Activated naive CD8-positive, alpha-beta T cell treated with anti-CD3 and anti-CD28 coated beads, Interleukin-2, amount 50 U/mL, for 24 hours (primary cell): ENCODE data around the gene DLD.
"Not testable (repeated sequence)": the region's sequence is repeated elsewhere in the genome, so short reads cannot be mapped to it uniquely, and the experiment has no call there.

Experiments
- ATAC-seq: fragments of 150-1000 bp; cut with Tn5 transposase; one replicate; pipeline ENCODE4 v1.10.0; 2021
- DNase-seq: peaks from one replicate; pipeline ENCODE4 v3.0.0; 2021
- H3K27ac Mint-ChIP-seq: one replicate; pipeline ENCODE4 v1.8.0; 2021; ENCODE audit warnings: mild to moderate bottlenecking, mixed read lengths
- H3K27me3 Mint-ChIP-seq: one replicate; pipeline ENCODE4 v1.8.0; 2021; ENCODE audit warnings: mixed read lengths
- H3K36me3 Mint-ChIP-seq: one replicate; pipeline ENCODE4 v1.8.0; 2021; ENCODE audit warnings: low read depth, mixed read lengths
- H3K4me1 Mint-ChIP-seq: one replicate; pipeline ENCODE4 v1.8.0; 2021; ENCODE audit warnings: mixed read lengths
- H3K4me3 Mint-ChIP-seq: one replicate; pipeline ENCODE4 v1.8.0; 2021; ENCODE audit warnings: mild to moderate bottlenecking, moderate library complexity, mixed read lengths
- H3K9me3 Mint-ChIP-seq: one replicate; pipeline ENCODE4 v1.8.0; 2021; ENCODE audit warnings: mixed read lengths

DLD gene, protein sequence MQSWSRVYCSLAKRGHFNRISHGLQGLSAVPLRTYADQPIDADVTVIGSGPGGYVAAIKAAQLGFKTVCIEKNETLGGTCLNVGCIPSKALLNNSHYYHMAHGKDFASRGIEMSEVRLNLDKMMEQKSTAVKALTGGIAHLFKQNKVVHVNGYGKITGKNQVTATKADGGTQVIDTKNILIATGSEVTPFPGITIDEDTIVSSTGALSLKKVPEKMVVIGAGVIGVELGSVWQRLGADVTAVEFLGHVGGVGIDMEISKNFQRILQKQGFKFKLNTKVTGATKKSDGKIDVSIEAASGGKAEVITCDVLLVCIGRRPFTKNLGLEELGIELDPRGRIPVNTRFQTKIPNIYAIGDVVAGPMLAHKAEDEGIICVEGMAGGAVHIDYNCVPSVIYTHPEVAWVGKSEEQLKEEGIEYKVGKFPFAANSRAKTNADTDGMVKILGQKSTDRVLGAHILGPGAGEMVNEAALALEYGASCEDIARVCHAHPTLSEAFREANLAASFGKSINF

DNA sequence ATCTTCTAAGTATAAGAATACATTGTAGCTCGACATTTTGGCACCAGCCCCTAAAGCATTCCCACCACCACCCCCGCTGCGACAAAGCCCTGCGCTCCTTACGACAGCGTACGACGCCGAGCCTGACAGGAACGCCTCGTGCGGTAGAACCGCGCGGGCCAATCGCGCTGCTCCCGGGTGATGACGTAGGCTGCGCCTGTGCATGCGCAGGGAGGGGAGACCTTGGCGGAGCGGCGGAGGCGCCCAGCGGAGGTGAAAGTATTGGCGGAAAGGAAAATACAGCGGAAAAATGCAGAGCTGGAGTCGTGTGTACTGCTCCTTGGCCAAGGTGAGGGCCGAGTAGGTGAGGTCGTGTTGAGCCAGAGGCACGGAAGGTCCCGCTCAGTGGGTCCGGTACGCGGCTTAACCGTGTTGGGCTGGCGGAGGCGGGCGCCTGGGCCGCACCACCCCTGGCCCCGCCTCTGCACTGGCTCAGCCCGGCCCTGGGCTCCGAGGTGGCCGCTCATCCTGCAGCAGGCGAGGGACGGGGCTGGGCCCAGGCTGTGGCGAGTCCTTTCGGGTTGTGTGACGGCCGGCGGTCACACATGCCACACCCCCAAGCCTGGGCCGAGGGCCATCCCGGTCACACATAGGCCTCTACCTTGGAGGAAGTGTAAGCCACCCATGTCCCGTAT lies at the start of gene DLD:
DLD (plus strand) TSS at position 222 of the 674 bp plus-strand sequence; CDS start at position 290, 68 bp downstream.
- Mint-ChIP-seq H3K36me3 (peaks cover 29% of the 10 kb centered on the region), H3K27me3 (no peaks in the 10 kb centered on the region), H3K4me1 (peaks cover 51% of the 10 kb centered on the region), H3K4me3 (peak within 1 kb of the TSS; percentile 99), H3K9me3 (no peaks in the 10 kb centered on the region), H3K27ac (peak within 1 kb of the TSS; percentile 99)
- ATAC-seq (peak; percentile 99), DNase-seq (peak; percentile 95)

DNA sequence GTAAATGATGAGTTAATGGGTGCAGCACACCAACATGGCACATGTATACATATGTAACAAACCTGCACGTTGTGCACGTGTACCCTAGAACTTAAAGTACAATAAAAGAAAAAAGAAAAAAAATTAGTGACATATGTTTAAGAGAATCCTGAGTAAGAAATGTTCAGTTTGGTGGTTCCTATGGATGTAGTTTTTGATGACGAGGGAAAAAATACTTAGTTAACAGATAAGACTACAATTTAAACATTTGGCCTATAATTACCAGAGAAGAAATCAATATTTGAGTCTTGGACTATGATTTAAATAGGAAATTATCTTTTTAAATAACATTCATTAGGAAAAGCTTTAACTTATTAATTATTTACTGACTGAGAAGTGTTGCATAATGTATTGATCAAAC lies 48.8 kb upstream of the DLD start:
- Mint-ChIP-seq H3K4me1 (no peaks in the 10 kb centered on the region), H3K9me3 (peaks cover 5% of the 10 kb centered on the region), H3K27me3 (no peaks in the 10 kb centered on the region), H3K36me3 (no peaks in the 10 kb centered on the region), H3K27ac (no peak overlapping the region), H3K4me3 (no peak overlapping the region)
- ATAC-seq (no peak), DNase-seq (no peak)

DNA sequence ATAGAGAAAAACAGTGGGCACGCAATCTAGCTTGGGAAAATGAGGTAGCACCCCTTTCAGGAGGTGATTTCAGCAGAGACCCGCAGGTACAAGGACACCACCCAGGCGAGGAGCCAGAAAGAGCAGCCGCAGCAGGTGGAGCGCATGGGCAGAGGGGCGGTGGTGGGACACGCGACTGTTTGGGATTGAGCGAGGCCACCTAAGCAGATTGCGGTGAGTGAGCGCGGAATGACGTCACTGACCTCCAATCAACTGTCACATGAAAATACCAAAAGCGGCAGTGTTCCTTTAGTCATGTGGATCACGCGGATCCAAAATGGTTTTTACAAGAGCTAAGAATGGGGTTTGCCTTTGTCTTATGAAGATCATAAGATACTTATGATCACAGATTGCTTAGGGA lies 47.8 kb upstream of the DLD start:
- DNase-seq (no peak), ATAC-seq (no peak)
- Mint-ChIP-seq H3K4me3 (no peak overlapping the region), H3K27ac (no peak overlapping the region), H3K36me3 (no peaks in the 10 kb centered on the region), H3K27me3 (no peaks in the 10 kb centered on the region), H3K4me1 (no peaks in the 10 kb centered on the region), H3K9me3 (peaks cover 5% of the 10 kb centered on the region)

DNA sequence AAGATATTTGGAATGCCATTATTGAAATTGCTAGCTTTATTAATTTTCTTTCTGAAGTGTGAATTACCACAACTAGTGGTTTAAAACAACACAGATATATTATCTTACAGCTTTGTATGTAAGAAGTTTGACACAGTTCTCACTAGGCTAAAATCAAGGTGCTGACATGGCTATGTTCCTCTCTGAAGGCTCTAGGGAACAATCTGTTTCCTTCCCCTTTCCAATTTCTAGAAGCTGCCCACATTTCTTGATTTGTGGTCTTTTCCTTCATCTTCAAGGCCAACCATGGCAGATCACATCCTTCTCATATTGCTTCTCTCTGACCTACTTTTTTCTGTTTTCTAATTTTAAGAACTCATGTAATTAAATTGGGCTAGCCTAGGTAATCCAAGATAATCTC lies 44.7 kb upstream of the DLD start:
- Mint-ChIP-seq H3K4me3 (no peak overlapping the region), H3K36me3 (no peaks in the 10 kb centered on the region), H3K27ac (no peak overlapping the region), H3K9me3 (no peaks in the 10 kb centered on the region), H3K4me1 (no peaks in the 10 kb centered on the region), H3K27me3 (no peaks in the 10 kb centered on the region)
- ATAC-seq (no peak), DNase-seq (no peak)

DNA sequence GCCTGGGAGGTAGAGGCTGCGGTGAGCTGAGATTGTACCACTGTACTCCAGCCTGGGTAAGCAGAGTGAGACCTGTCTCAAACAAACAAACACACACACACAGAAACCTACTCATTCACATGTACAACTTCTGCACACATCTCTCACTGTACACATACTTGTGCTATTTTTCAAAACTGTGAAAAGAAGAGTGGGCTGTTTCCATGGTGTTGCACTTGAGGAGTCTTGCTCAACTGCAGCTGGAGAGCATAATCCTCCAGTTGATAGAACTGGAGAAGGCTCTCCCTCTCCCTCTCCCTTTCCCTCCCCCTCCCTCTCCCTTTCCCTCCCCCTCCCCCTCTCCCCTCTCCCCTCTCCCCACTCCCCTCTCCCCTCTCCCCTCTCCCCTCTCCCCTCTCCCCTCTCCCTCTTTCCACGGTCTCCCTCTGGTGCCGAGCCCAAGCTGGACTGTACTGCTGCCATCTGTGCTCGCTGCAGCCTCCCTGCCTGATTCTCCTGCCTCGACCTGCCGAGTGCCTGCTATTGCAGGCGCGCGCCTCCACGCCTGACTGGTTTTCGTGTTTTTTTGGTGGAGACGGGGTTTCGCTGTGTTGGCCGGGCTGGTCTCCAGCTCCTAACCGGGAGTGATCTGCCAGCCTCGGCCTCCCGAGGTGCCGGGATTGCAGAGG lies 43.7 kb upstream of the DLD start:
- no peaks in the 10 kb centered on the region for H3K36me3 Mint-ChIP-seq
- H3K27me3 Mint-ChIP-seq = peaks cover 2% of the 10 kb centered on the region
- DNase-seq (no peak), ATAC-seq (no peak)
- H3K4me3 Mint-ChIP-seq = no peak overlapping the region
- H3K9me3 Mint-ChIP-seq = no peaks in the 10 kb centered on the region
- no peak overlapping the region for H3K27ac Mint-ChIP-seq
- H3K4me1 Mint-ChIP-seq = no peaks in the 10 kb centered on the region

DNA sequence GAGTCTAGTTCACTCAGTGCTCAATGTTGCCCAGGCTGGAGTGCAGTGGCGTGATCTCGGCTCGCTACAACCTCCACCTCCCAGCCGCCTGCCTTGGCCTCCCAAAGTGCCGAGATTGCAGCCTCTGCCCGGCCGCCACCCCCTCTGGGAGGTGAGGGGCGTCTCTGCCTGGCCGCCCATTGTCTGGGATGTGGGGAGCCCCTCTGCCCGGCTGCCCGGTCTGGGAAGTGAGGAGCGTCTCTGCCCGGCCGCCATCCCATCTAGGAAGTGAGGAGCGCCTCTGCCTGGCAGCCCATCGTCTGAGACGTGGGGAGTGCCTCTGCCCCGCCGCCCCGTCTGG lies 43.2 kb upstream of the DLD start:
- H3K36me3 Mint-ChIP-seq, H3K27me3 Mint-ChIP-seq, H3K9me3 Mint-ChIP-seq, ATAC-seq, H3K27ac Mint-ChIP-seq, DNase-seq, H3K4me1 Mint-ChIP-seq, H3K4me3 Mint-ChIP-seq: not testable (repeated sequence)

DNA sequence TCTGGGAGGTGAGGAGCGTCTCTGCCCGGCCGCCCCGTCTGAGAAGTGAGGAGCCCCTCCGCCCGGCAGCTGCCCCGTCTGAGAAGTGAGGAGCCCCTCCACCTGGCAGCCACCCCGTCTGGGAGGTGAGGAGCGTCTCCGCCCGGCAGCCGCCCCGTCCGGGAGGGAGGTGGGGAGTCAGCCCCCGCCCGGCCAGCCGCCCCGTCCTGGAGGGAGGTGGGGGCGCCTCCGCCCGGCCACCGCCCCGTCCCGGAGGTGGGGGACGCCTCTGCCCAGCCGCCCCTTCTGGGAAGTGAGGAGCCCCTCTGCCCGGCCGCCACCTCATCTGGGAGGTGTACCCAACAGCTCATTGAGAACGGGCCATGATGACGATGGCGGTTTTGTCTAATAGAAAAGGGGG lies 42.8 kb upstream of the DLD start:
- not testable (repeated sequence) for H3K4me3 Mint-ChIP-seq, H3K36me3 Mint-ChIP-seq, H3K27me3 Mint-ChIP-seq, H3K4me1 Mint-ChIP-seq, H3K9me3 Mint-ChIP-seq, H3K27ac Mint-ChIP-seq, ATAC-seq, DNase-seq

DNA sequence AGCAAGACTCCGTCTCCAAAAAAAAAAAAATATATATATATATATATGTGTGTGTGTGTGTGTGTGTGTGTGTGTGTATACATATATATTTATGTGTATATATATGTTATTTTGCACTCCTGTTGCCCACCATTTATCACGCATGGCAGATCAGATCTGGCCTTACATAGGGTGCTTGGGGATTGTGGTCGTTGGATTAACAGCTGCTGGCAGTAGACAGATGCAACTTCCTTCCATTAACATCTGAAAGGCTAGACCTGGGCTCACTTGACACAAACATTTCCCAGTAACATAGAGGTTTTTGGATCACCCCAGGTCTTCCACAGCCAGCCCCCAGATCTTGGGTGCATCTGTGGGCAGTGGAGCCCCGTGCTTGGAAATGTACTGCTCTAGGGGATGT lies 40.8 kb upstream of the DLD start:
- no peak overlapping the region for H3K4me3 Mint-ChIP-seq
- H3K27me3 Mint-ChIP-seq = peaks cover 2% of the 10 kb centered on the region
- no peak overlapping the region for H3K27ac Mint-ChIP-seq
- H3K9me3 Mint-ChIP-seq = no peaks in the 10 kb centered on the region
- no peaks in the 10 kb centered on the region for H3K36me3 Mint-ChIP-seq
- ATAC-seq (no peak), DNase-seq (no peak)
- no peaks in the 10 kb centered on the region for H3K4me1 Mint-ChIP-seq

DNA sequence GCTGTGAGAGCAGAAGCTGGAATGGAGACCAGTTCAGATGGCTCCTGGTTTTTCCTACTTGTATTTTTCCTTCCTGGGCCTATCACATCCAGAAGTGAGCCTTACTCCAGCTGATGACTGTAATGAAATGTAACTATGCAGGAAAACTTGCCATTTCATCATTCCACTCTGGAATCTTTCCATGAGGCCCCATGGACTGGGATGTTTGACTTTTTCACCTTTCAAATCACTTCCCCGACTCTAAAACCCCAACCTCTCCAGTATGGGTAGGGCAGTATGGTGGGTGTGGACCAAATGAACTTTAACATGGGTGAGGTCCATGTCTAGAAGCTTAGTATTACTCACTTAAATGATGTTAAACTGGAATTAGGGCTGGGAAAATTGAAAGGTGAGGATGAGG lies 40.3 kb upstream of the DLD start:
- H3K4me1 Mint-ChIP-seq = no peaks in the 10 kb centered on the region
- peaks cover 2% of the 10 kb centered on the region for H3K27me3 Mint-ChIP-seq
- H3K27ac Mint-ChIP-seq = no peak overlapping the region
- ATAC-seq = no peak
- DNase-seq = no peak
- H3K9me3 Mint-ChIP-seq = no peaks in the 10 kb centered on the region
- no peak overlapping the region for H3K4me3 Mint-ChIP-seq
- no peaks in the 10 kb centered on the region for H3K36me3 Mint-ChIP-seq

DNA sequence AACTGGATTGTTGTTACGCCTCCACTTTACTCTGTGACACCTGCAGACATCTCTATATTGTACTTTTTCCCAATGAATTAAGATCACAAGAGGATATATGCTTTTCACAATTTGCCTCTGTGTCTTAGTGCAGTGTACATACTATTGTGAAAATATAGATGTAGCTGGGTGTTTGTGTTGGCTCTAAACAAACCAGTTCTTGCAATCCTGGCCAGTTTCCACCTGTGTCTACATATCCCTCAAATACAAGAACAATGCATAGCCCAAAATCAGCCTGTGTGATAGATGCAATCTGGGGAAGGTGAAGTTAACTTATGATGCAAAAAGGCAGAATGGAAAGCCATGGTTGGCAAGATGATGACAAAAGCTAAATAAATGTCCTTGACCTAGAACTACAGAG lies 36.5 kb upstream of the DLD start:
- Mint-ChIP-seq H3K27ac (no peak overlapping the region), H3K4me3 (no peak overlapping the region), H3K27me3 (peaks cover 2% of the 10 kb centered on the region), H3K9me3 (no peaks in the 10 kb centered on the region), H3K36me3 (no peaks in the 10 kb centered on the region), H3K4me1 (peaks cover 25% of the 10 kb centered on the region)
- ATAC-seq (no peak), DNase-seq (no peak)

DNA sequence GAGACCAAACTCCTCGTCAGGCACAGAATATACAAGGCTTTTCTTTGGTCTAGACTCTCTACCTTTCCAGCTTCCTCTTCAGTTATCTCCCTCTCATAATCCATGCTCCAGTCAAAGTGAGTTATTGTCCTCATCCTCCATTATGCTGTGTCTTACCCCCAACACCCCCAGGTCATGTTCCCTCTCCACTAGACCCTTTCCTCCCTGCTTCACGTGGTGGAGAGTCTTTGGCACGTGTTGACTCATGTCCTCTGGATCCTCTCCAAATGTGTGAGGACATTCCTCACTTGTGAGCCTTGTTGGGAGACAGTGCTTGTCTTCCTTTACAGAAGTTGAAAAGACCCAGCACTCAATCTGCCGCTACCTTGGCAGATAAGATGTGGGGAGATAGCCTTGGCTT lies 36.0 kb upstream of the DLD start:
- Mint-ChIP-seq H3K4me1 (peaks cover 27% of the 10 kb centered on the region), H3K36me3 (no peaks in the 10 kb centered on the region), H3K9me3 (no peaks in the 10 kb centered on the region), H3K4me3 (no peak overlapping the region), H3K27me3 (peaks cover 2% of the 10 kb centered on the region), H3K27ac (no peak overlapping the region)
- DNase-seq (no peak), ATAC-seq (no peak)

DNA sequence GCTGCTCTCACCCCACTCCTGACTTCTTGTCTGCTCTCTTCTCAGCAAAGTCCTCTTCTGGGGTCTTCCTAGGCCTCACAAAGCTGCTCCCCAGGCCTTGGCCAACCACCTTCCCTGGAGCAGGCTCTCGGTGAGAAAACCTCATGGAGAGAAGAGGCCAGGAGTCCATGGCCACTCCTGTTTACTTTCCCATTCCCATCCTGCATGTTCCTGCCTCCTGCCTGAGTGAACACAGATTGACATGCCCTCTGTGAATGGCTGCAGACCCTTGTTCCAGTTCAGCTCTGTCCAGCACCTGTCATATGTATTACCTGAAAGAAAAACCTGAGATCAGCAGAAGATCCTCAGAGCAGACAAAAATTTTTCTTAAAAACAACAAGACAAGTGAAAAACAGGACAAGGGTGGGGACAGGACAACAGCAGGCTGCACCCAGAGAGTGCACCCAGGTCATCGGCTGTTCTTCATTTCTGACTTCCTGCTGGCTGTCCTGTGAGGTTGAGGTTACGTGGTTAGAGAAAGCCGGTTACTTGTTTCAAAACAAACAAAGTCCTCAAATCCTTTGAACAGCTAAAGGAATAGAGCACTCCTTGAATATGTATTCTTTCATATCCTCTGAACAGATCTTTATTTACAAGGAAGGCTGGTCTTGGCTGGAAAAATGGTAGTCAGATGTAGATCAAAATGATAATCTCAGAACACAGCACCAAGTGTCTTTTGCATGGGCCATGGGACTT lies 34.0 kb upstream of the DLD start:
- peak; percentile 77 for ATAC-seq
- Mint-ChIP-seq H3K4me3 (no peak overlapping the region), H3K4me1 (peaks cover 27% of the 10 kb centered on the region), H3K27me3 (peaks cover under 1% of the 10 kb centered on the region), H3K36me3 (no peaks in the 10 kb centered on the region), H3K27ac (peak overlapping the region; percentile 68), H3K9me3 (no peaks in the 10 kb centered on the region)
- no peak for DNase-seq

DNA sequence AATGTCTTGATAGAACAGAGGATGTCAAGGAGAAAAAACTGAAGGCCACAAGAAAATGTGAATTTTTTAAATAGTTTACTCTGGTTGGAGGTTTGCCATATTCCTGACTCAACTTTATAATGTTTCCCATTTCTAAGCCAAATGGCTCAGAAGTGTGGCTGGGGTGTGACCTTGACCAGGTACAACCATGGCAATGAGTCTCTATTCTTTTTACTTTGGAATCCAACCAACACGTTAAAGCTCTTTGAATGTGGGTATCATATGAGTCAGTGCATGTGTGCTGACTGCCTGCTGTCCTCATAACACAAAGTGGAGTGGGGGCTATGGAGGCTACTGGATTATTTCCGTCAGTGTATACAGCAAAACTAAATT lies 33.5 kb upstream of the DLD start:
- peaks cover 27% of the 10 kb centered on the region for H3K4me1 Mint-ChIP-seq
- no peaks in the 10 kb centered on the region for H3K27me3 Mint-ChIP-seq
- peak; percentile 70 for ATAC-seq
- no peak overlapping the region for H3K4me3 Mint-ChIP-seq
- DNase-seq = no peak
- peak overlapping the region; percentile 68 for H3K27ac Mint-ChIP-seq
- no peaks in the 10 kb centered on the region for H3K36me3 Mint-ChIP-seq
- no peaks in the 10 kb centered on the region for H3K9me3 Mint-ChIP-seq

DNA sequence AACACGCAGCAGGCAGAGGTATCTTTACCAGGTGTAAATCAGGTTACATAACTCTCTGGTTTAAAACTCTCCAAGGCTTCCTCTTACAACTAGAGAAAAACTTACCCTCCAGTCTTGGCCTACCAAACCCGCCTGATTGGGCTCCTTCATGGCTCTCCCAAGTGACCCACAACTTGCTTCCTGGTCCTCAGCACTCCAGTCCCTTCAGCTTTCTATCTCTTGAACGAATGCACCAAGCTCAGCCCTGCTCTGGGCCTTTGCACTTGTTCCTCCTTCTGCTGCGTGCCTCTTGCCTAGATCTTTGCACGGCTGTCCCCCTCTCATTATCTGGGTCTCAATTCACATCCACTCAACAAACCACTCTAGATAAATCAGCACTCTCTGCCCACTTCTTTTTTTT lies 32.7 kb upstream of the DLD start:
- Mint-ChIP-seq H3K27ac (no peak overlapping the region), H3K4me3 (no peak overlapping the region), H3K27me3 (no peaks in the 10 kb centered on the region), H3K9me3 (no peaks in the 10 kb centered on the region), H3K36me3 (no peaks in the 10 kb centered on the region), H3K4me1 (peaks cover 27% of the 10 kb centered on the region)
- ATAC-seq (no peak), DNase-seq (no peak)
